Trophoblast cell (in vitro differentiated cells and primary cell): ENCODE measurements around the gene MRTFB.

Source experiments
- DNase-seq, 2 donors: peaks; one replicate each; pipeline ENCODE4 v3.0.0-alpha.2; 2016
- H2AFZ ChIP-seq: 2 replicates; pipeline ENCODE4 v1.6.1; 2013; ENCODE audit warnings: low read length, moderate library complexity, mild to moderate bottlenecking; ENCODE audit not compliant: insufficient read depth, poor library complexity
- H2AK5ac ChIP-seq: 2 replicates; pipeline ENCODE4 v1.6.1; 2013; ENCODE audit warnings: mild to moderate bottlenecking, low read length
- H2BK120ac ChIP-seq: 2 replicates; pipeline ENCODE4 v1.6.1; 2013; ENCODE audit warnings: low read length, mild to moderate bottlenecking, moderate library complexity; ENCODE audit not compliant: insufficient read depth, poor library complexity
- H2BK12ac ChIP-seq: 2 replicates; pipeline ENCODE4 v1.6.1; 2013; ENCODE audit warnings: mild to moderate bottlenecking, low read length, moderate library complexity
- H2BK5ac ChIP-seq: 2 replicates; pipeline ENCODE4 v1.6.1; 2013; ENCODE audit warnings: low read length, low read depth, moderate library complexity, mild to moderate bottlenecking; ENCODE audit not compliant: poor library complexity
- H3K14ac ChIP-seq: 2 replicates; pipeline ENCODE4 v1.6.1; 2013; ENCODE audit warnings: mild to moderate bottlenecking, low read length
- H3K18ac ChIP-seq: 2 replicates; pipeline ENCODE4 v1.6.1; 2013; ENCODE audit warnings: mild to moderate bottlenecking, low read length
- H3K23ac ChIP-seq: 2 replicates; pipeline ENCODE4 v1.6.1; 2013; ENCODE audit warnings: low read length
- H3K27ac ChIP-seq: 2 replicates; pipeline ENCODE4 v1.5.1; 2013; ENCODE audit warnings: low read depth, mild to moderate bottlenecking, inconsistent platforms, low read length, moderate library complexity
- H3K27me3 ChIP-seq: 2 replicates; pipeline ENCODE4 v1.6.1; 2013; ENCODE audit warnings: inconsistent platforms, mild to moderate bottlenecking, low read length, moderate library complexity; ENCODE audit not compliant: insufficient read depth
- H3K36me3 ChIP-seq, 2 experiments: 1 replicate in 1 of 2; 2 replicates in 1 of 2; pipeline ENCODE4 v1.6.1; 2013; ENCODE audit warnings: low read length in 2 of 2, mild to moderate bottlenecking in 2 of 2, moderate library complexity in 1 of 2; ENCODE audit not compliant: insufficient read depth in 2 of 2, control insufficient read depth in 1 of 2
- H3K4ac ChIP-seq: 2 replicates; pipeline ENCODE4 v1.6.1; 2013; ENCODE audit warnings: low read depth, mild to moderate bottlenecking, low read length, moderate library complexity
- H3K4me1 ChIP-seq, 2 experiments: 1 replicate in 1 of 2; 2 replicates in 1 of 2; pipeline ENCODE4 v1.6.1; 2013; ENCODE audit warnings: low read length in 2 of 2, mild to moderate bottlenecking in 2 of 2, moderate library complexity in 1 of 2; ENCODE audit not compliant: insufficient read depth in 2 of 2, control insufficient read depth in 1 of 2
- H3K4me2 ChIP-seq: 2 replicates; pipeline ENCODE4 v1.6.1; 2013; ENCODE audit warnings: inconsistent platforms, mild to moderate bottlenecking, low read length, moderate library complexity
- H3K4me3 ChIP-seq: 2 replicates; pipeline ENCODE4 v1.5.1; 2013; ENCODE audit warnings: mild to moderate bottlenecking, low read depth, low read length, inconsistent platforms
- H3K79me1 ChIP-seq: one replicate; pipeline ENCODE4 v1.6.1; 2013; ENCODE audit warnings: low read length
- H3K79me2 ChIP-seq: 2 replicates; pipeline ENCODE4 v1.6.1; 2013; ENCODE audit warnings: low read length, mild to moderate bottlenecking; ENCODE audit not compliant: control insufficient read depth, insufficient read depth, poor library complexity
- H3K9ac ChIP-seq: 2 replicates; pipeline ENCODE4 v1.6.1; 2013; ENCODE audit warnings: mild to moderate bottlenecking, low read length
- H3K9me3 ChIP-seq: 2 replicates; pipeline ENCODE4 v1.6.1; 2013; ENCODE audit warnings: low read depth, mild to moderate bottlenecking, control low read depth, inconsistent platforms, low read length; ENCODE audit not compliant: insufficient read depth
- H4K12ac ChIP-seq: 2 replicates; pipeline ENCODE4 v1.6.1; 2013; ENCODE audit warnings: low read depth, mild to moderate bottlenecking, low read length, moderate library complexity
- H4K8ac ChIP-seq: 2 replicates; pipeline ENCODE4 v1.6.1; 2013; ENCODE audit warnings: low read depth, mild to moderate bottlenecking, low read length, moderate library complexity
- H4K91ac ChIP-seq: one replicate; pipeline ENCODE4 v1.6.1; 2013; ENCODE audit warnings: low read depth, mild to moderate bottlenecking, low read length, moderate library complexity
- WGBS: extraction: QIAGEN DNeasy Blood & Tissue Kit; methylation state at CpG from one replicate; pipeline ENCODE4 v1.1.7; 2013; ENCODE audit warnings: missing lambda C conversion rate; ENCODE audit not compliant: insufficient read length, insufficient coverage; ENCODE audit errors: extremely low coverage; 5-methylcytosine and 5-hydroxymethylcytosine counted together

MRTFB gene

GRCh38 chr16:14148569-14148968 is 77.5 kb downstream of the MRTFB start:
- H4K91ac ChIP-seq = no peak overlapping the region

GRCh38 chr16:14150796-14151195 is 79.7 kb downstream of the MRTFB start:
- Histone ChIP-seq H3K79me2 (no peaks in the 10 kb centered on the region), H3K9me3 (no peaks in the 10 kb centered on the region), H3K79me1 (no peaks in the 10 kb centered on the region), H3K4me1 (peaks cover 3 to 4% of the 10 kb centered on the region in 2 experiments), H3K4me2 (no peak overlapping the region), H2BK5ac (no peak overlapping the region), H3K36me3 (peaks cover 1 to 2% of the 10 kb centered on the region in 2 experiments), H2BK120ac (no peak overlapping the region), H2AK5ac (no peak overlapping the region), H3K27me3 (no peaks in the 10 kb centered on the region), H3K4me3 (no peak overlapping the region), H3K27ac (no peak overlapping the region), H4K12ac (no peak overlapping the region), H3K4ac (no peak overlapping the region), H2AFZ (no peak overlapping the region), H3K9ac (no peak overlapping the region), H4K8ac (no peak overlapping the region), H2BK12ac (no peak overlapping the region), H4K91ac (no peak overlapping the region), H3K14ac (no peak overlapping the region), H3K18ac (no peak overlapping the region), H3K23ac (no peak overlapping the region)
- no CpG with 5 or more reads among the region's 5 CpGs for WGBS
- DNase-seq = no peak

More at GRCh38 chr16:14148569-14148968, 77.5 kb downstream of the MRTFB start:
- H2BK120ac ChIP-seq = no peak overlapping the region
- H2AFZ ChIP-seq = no peak overlapping the region
- H3K9ac ChIP-seq = no peak overlapping the region
- H3K27ac ChIP-seq = no peak overlapping the region
- H3K4me1 ChIP-seq = no peaks in the 10 kb centered on the region
- peaks cover 1 to 3% of the 10 kb centered on the region in 2 experiments for H3K36me3 ChIP-seq
- H3K18ac ChIP-seq = no peak overlapping the region
- H3K14ac ChIP-seq = no peak overlapping the region
- H3K27me3 ChIP-seq = no peaks in the 10 kb centered on the region
- H2AK5ac ChIP-seq = no peak overlapping the region
- no peak for DNase-seq
- WGBS = no CpG with 5 or more reads among the region's 8 CpGs
- no peak overlapping the region for H2BK5ac ChIP-seq
- H3K4ac ChIP-seq = no peak overlapping the region
- H3K4me2 ChIP-seq = no peak overlapping the region
- H3K23ac ChIP-seq = no peak overlapping the region
- no peak overlapping the region for H3K4me3 ChIP-seq
- no peaks in the 10 kb centered on the region for H3K79me2 ChIP-seq
- H3K9me3 ChIP-seq = no peaks in the 10 kb centered on the region
- H2BK12ac ChIP-seq = no peak overlapping the region
- no peak overlapping the region for H4K8ac ChIP-seq
- H4K12ac ChIP-seq = no peak overlapping the region
- no peaks in the 10 kb centered on the region for H3K79me1 ChIP-seq

DNA sequence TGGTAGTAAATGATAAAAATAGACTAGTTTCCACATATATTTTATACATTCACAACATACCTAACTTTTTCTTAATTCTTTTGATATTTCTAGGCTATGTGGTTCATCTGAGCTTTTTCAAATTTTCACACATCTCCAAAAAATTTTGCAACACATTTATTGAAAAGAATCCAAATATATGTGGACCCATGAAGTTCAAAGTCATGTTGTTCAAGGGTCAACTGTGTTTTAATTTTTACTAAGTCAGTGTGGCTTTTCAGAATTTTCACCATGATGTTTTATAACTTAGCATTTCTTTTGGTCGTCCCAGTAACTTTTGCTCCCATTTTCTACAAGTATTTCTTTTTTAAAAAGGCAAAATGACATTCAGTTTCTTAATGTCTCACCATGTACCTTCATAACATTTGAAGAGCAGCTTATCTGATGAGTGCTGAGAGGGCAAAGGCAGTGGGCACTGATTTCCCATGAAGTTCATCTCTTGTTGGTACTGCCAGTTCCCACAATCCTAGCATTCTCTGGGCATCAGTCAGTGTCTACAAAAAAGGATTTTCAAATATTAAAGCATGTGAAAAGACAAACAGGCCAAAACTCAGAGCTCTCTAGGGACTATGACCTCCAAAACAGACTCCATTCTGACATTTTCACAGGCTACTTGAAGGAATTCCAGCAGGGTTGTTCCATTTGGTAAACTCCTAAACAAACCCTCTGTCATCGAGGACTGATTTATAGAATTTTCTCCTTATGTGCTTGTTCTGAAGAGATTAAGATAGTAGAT is 80.3 kb downstream of the MRTFB start:
- H3K27me3 ChIP-seq = no peaks in the 10 kb centered on the region
- no peak overlapping the region for H3K23ac ChIP-seq
- H3K18ac ChIP-seq = no peak overlapping the region
- no peak overlapping the region for H3K4me2 ChIP-seq
- no peak overlapping the region for H3K27ac ChIP-seq
- no peak overlapping the region for H2AFZ ChIP-seq
- no CpG with 5 or more reads among the region's 2 CpGs for WGBS
- H2BK5ac ChIP-seq = no peak overlapping the region
- no peak overlapping the region for H4K91ac ChIP-seq
- no peak overlapping the region for H3K4me3 ChIP-seq
- peaks cover 5 to 7% of the 10 kb centered on the region in 2 experiments for H3K4me1 ChIP-seq
- H3K14ac ChIP-seq = no peak overlapping the region
- no peak overlapping the region for H4K8ac ChIP-seq
- no peak overlapping the region for H2BK12ac ChIP-seq
- no peaks in the 10 kb centered on the region for H3K9me3 ChIP-seq
- H2BK120ac ChIP-seq = no peak overlapping the region
- H2AK5ac ChIP-seq = no peak overlapping the region
- no peak overlapping the region for H3K4ac ChIP-seq
- peaks cover 0 to 1% of the 10 kb centered on the region in 2 experiments for H3K36me3 ChIP-seq
- DNase-seq = no peak
- H3K79me2 ChIP-seq = no peaks in the 10 kb centered on the region
- H3K9ac ChIP-seq = no peak overlapping the region
- no peak overlapping the region for H4K12ac ChIP-seq
- H3K79me1 ChIP-seq = no peaks in the 10 kb centered on the region

- DNase-seq = no peak
- Histone ChIP-seq H2BK120ac (no peak overlapping the region), H2AK5ac (no peak overlapping the region), H3K9ac (no peak overlapping the region), H3K4me2 (no peak overlapping the region), H3K27me3 (no peaks in the 10 kb centered on the region), H3K14ac (no peak overlapping the region), H2BK5ac (no peak overlapping the region), H3K4ac (no peak overlapping the region), H4K12ac (no peak overlapping the region), H3K18ac (no peak overlapping the region), H2AFZ (no peak overlapping the region), H3K79me1 (no peaks in the 10 kb centered on the region), H3K4me1 (peaks cover 5 to 7% of the 10 kb centered on the region in 2 experiments), H3K4me3 (no peak overlapping the region), H3K27ac (peak overlapping the region; percentile 46), H3K9me3 (no peaks in the 10 kb centered on the region), H4K8ac (no peak overlapping the region), H4K91ac (no peak overlapping the region), H3K36me3 (peaks cover 0 to 1% of the 10 kb centered on the region in 2 experiments), H2BK12ac (no peak overlapping the region), H3K23ac (no peak overlapping the region), H3K79me2 (no peaks in the 10 kb centered on the region)
- WGBS = no CpG with 5 or more reads among the region's 4 CpGs
Measured at GRCh38 chr16:14155572-14156190, 84.6 kb downstream of the MRTFB start.
